Fibroblast of mammary gland (primary cell): ENCODE data around the gene BIVM.

Source experiments
- DNase-seq: peaks from one replicate; pipeline ENCODE4 v3.0.0-alpha.2; 2010; ENCODE audit warnings: low read depth
- H3K4me3 ChIP-seq: 2 replicates; pipeline ENCODE4 v1.5.1; 2011; ENCODE audit warnings: low read depth, mild to moderate bottlenecking, low read length, moderate library complexity; ENCODE audit not compliant: control insufficient read depth
- CTCF ChIP-seq: conservative IDR thresholded peaks from 2 replicates; pipeline ENCODE4 v1.5.1; 2011; ENCODE audit warnings: low read depth, low read length, inconsistent platforms; ENCODE audit not compliant: control insufficient read depth, insufficient read depth

The BIVM gene

GRCh38 chr13:102816708-102817107 lies 17.8 kb downstream of the BIVM start:
- TF ChIP-seq CTCF = no peak
- DNase-seq = no peak
- no peak overlapping the region for H3K4me3 ChIP-seq

- TF ChIP-seq CTCF = no peak
- no peak for DNase-seq
Observed at GRCh38 chr13:102817241-102817640, 18.3 kb downstream of the BIVM start.

GRCh38 chr13:102817907-102818306 lies 19.0 kb downstream of the BIVM start:
- DNase-seq = no peak
- H3K4me3 ChIP-seq = no peak overlapping the region
- TF ChIP-seq CTCF = no peak

More at GRCh38 chr13:102817241-102817640, 18.3 kb downstream of the BIVM start:
- H3K4me3 ChIP-seq = no peak overlapping the region

GRCh38 chr13:102825400-102825799 lies 26.5 kb downstream of the BIVM start:
- H3K4me3 ChIP-seq = no peak overlapping the region
- DNase-seq = no peak
- no peak for TF ChIP-seq CTCF

- peak; percentile 96 for DNase-seq
- peak; percentile 8 for TF ChIP-seq CTCF
- H3K4me3 ChIP-seq = peak overlapping the region; percentile 48
Observed at GRCh38 chr13:102825921-102826706, 27.2 kb downstream of the BIVM start.

- TF ChIP-seq CTCF = no peak
- DNase-seq = no peak
- no peak overlapping the region for H3K4me3 ChIP-seq
Observed at GRCh38 chr13:102830646-102831045, 31.7 kb downstream of the BIVM start.
